Fibroblast of villous mesenchyme (primary cell): ENCODE data around the gene SGSM1. TPM values are rescaled to one million over a fixed set of nuclear protein-coding genes. Genes with fewer than 3 reads are reported as not detected.
"Not testable (repeated sequence)": the region's sequence is repeated elsewhere in the genome, so short reads cannot be mapped to it uniquely, and the experiment has no call there.

Experiments
- DNase-seq: peaks from one replicate; pipeline ENCODE4 v3.0.0-alpha.2; 2010; ENCODE audit warnings: low read depth
- H3K4me3 ChIP-seq: 2 replicates; pipeline ENCODE4 v1.5.1; 2011; ENCODE audit warnings: low read depth, mild to moderate bottlenecking, low read length
- CTCF ChIP-seq: IDR thresholded peaks from 2 replicates; pipeline ENCODE4 v1.5.1; 2012; ENCODE audit warnings: low read depth, mild to moderate bottlenecking, low read length; ENCODE audit not compliant: insufficient read depth
- total RNA-seq: library from RNA; depleted of rRNA; stranded (reverse); fragments of >200 nt; gene quantifications from 2 replicates; pipeline ENCODE4 v1.2.3, GENCODE V29; 2012

The SGSM1 gene
- total RNA-seq, 1 donor = not detected

DNA sequence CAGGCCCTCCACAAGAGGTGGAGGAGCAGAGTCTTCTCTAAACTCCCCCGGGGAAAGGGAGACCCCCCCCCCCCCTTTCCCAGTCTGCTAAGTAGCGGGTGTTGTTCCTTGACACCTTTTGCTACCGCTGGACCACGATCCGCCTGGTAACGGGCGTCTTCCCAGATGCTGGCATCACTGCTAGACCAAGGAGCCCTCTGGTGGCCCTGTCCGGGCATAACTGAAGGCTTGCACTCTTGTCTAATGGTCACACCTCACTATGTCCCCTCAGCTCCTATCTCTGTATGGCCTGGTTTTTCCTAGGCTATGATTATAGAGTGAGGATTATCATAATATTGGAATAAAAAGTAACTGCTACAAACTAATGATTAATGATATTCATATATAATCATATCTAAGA is 31.5 kb downstream of the SGSM1 start:
- peak; percentile 17 for TF ChIP-seq CTCF
- H3K4me3 ChIP-seq, DNase-seq: not testable (repeated sequence)

DNA sequence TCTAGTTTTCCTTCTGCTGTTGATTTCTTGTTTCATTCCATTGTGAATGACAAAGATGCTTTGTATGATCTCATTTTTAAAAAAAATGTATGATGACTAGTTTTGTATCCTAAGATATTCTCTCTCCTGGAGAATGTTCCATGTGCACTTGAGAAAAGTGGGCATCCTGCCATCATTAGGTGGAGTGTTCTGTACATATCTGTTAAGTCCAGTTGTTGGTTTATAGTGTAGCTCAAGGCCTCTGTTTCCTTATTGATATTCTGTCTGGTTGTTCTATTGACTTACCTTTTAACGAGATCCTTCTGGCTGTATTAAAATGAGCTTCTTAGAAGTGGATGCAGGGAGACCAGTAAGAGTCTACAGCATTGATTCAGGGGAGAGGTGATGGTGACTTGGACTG is 35.2 kb downstream of the SGSM1 start:
- DNase-seq = no peak
- H3K4me3 ChIP-seq = no peak overlapping the region
- TF ChIP-seq CTCF = no peak

DNA sequence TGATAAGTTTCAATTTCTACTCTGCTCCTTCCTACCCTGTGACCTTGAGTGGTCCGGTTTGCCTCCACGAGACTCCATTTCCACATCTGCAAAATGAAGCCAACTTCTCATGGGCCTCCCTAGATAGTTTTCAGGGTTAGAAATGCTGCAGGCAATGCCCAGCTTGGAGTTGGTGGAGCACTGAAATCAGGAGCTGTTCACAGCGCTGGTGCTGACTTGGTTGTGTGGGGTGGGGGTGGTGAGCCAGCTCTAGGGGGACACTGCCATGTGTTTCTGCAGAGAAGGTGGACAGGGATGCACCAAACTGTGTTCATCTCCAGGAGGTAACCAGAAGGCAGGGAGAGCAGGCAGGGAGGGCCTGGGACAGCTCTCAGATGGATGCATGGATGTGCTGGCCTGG is 37.0 kb downstream of the SGSM1 start:
- no peak overlapping the region for H3K4me3 ChIP-seq
- DNase-seq = no peak
- TF ChIP-seq CTCF = no peak

DNA sequence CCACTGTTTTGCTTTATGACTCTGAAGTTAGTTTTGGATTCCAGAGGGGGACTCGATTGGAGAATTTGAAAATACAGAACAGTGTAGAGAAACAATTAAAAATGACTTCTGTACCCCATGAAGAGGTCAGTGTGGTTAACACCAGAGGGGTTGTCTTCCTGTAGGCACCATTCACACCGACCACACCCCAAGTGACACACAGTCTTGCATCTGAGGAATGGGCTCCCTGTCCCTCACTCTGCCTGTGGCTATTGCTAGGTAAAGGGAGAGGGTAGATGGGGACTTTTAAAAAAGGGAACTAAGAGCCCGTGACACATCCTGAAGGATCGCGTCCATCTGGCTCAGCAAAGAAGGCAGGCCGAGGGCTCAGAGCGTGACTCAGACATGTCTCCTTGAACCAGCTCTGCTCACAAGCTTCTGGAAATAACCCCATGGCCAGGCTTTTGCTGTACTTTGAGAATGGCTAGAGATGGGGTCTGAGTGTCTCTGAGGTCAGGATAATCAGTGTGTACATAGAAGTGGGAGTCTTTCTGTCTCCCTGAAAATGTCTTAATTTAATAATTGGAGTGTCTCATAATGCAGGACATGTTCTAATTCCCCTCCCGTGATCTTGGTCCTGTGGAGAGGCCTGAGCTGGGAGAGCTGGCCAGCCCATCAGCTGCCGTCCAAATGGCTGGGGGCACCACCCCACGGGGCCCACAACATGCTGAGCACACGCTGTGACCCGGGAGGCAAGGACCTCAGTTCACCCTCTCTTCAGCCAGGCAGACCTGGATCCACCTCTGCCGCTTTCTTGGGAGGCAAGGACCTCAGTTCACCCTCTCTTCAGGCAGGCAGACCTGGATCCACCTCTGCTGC is 39.3 kb downstream of the SGSM1 start:
- no peak for TF ChIP-seq CTCF
- no peak overlapping the region for H3K4me3 ChIP-seq
- no peak for DNase-seq

GRCh38 chr22:24847490-24847889 is 41.5 kb downstream of the SGSM1 start:
- TF ChIP-seq CTCF = no peak
- no peak overlapping the region for H3K4me3 ChIP-seq
- no peak for DNase-seq

GRCh38 chr22:24848559-24849168 is 42.7 kb downstream of the SGSM1 start:
- no peak for TF ChIP-seq CTCF
- H3K4me3 ChIP-seq = no peak overlapping the region
- DNase-seq = no peak
